Left colon (tissue), 2 donors: ENCODE results near the gene AP3D1. TPM values are rescaled to one million over a fixed set of nuclear protein-coding genes. Genes with fewer than 3 reads are reported as not detected.

Experiments used
- total RNA-seq, 2 donors: library from RNA; stranded (reverse); fragmentation: NEBNext Ultra II Directional; extraction: Animal tissue kit (Norgen Biotek cat#: 25700); gene quantifications; one replicate each; pipeline ENCODE4 v1.2.1, GENCODE V29; 2021
- donor health status: DM: no; HTN: no; CAD: no.
- donor health status: DM: yes; HTN: yes; CAD: no.

Gene AP3D1
- total RNA-seq, 2 donors from 2014 or later: 99.4 to 123 TPM

Other genes starting within 250 kb of the AP3D1 start
- gene ADAT3, start 246.2 kb downstream of the AP3D1 start, total RNA-seq: 10 to 100 TPM; 19.1 to 29.1 TPM
- 10 to 100 TPM; 56.3 to 76.5 TPM for gene SCAMP4, start 246.2 kb downstream of the AP3D1 start, total RNA-seq
- 10 to 100 TPM; 51.4 to 74.1 TPM for gene CSNK1G2, start 210.4 kb downstream of the AP3D1 start, total RNA-seq
- 10 to 100 TPM; 73.1 to 73.7 TPM for gene BTBD2, start 135.9 kb downstream of the AP3D1 start, total RNA-seq
- gene MKNK2, start 100.3 kb downstream of the AP3D1 start, total RNA-seq: 100 to 1,000 TPM; 242 to 319 TPM
- 10 to 100 TPM; 37.9 to 48.4 TPM for gene MOB3A, start 55.2 kb downstream of the AP3D1 start, total RNA-seq
- 1 to 10 TPM; 2.1 to 2.3 TPM for gene IZUMO4, start 54.7 kb downstream of the AP3D1 start, total RNA-seq
- 10 to 100 TPM; 37.6 to 41.6 TPM for gene DOT1L, start 12.4 kb upstream of the AP3D1 start, total RNA-seq
- gene PLEKHJ1, start 84.8 kb upstream of the AP3D1 start, total RNA-seq: 100 to 1,000 TPM; 198 to 213 TPM
- gene SF3A2, start 85.3 kb upstream of the AP3D1 start, total RNA-seq: 10 to 100 TPM; 60.3 to 62.7 TPM
- gene AMH, start 97.8 kb upstream of the AP3D1 start, total RNA-seq: 1 to 10 TPM; 1.6 to 1.7 TPM
- gene JSRP1, start 104.9 kb upstream of the AP3D1 start, total RNA-seq: 1 to 10 TPM in 1 of 2 donors, under 1 TPM in 1; 0.55 to 2.6 TPM
- under 1 TPM; 0.15 to 0.78 TPM for gene PEAK3, start 130.6 kb upstream of the AP3D1 start, total RNA-seq
- not detected for gene LINGO3, start 156.6 kb upstream of the AP3D1 start, total RNA-seq
- gene LSM7, start 177.0 kb upstream of the AP3D1 start, total RNA-seq: 100 to 1,000 TPM in 1 of 2 donors, 10 to 100 TPM in 1; 67.1 to 101 TPM
- 100 to 1,000 TPM; 142 to 173 TPM for gene SPPL2B, start 177.1 kb upstream of the AP3D1 start, total RNA-seq
- gene TMPRSS9, start 208.7 kb upstream of the AP3D1 start, total RNA-seq: under 1 TPM; 0.25 to 0.34 TPM